ENCODE measurements around the gene TUBGCP6.

DNA sequence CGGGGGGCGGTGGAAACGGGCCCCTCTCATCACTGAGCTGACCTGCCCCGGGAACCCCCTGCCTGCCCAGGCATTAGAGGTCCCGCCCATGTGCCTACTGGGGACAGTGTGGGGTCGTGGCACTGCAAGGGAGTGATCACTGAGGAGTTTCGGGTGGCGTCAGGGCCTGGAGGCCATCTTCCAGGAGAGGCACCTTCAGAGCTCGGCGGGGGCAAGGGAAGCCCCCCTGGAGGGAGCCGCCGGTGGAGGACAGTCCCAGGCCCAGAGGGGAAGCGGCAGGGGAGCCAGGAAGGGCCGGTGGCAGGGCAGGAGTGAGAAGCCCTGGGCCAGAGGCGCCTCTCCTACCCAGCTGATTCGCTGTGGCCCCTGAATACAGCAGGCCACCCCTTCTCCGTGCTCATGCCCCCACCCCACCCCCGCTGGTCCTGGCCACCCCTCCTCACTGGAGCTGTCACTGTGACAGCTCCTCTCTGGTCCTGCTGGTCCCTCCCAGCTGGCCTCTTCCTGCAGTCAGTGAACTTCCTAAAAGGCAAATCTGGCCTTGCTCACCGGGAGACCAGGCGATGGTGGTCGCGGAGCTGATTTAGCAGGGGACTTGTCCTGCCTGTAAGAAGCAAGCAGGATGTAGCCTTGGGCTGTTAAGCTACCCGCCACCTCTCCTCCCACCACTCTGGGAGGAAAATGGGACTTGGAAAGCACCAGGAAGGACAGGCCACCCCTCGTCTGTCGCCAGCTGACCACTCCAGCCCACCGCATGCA is 27.4 kb upstream of the TUBGCP6 start:
- TF ChIP-seq FOXP2 (optimal IDR thresholded peaks at IDR 0.05; ENCODE audit: control extremely low read depth, extremely low read length, insufficient read depth) (no peak), POLR2AphosphoS5 (IDR thresholded peaks at IDR 0.05; ENCODE audit: borderline replicate concordance, low read depth, low read length) (no peak)
